GM12891 (cell line): ENCODE results near the gene LRIG1.

Source experiments
- PAX5 ChIP-seq: IDR thresholded peaks from 2 replicates; pipeline ENCODE4 v1.6.1; 2011; ENCODE audit warnings: low read length, moderate library complexity, mild to moderate bottlenecking; ENCODE audit not compliant: insufficient read depth, severe bottlenecking
- POLR2A ChIP-seq: IDR thresholded peaks from 2 replicates; pipeline ENCODE4 v1.6.1; 2011; ENCODE audit warnings: low read depth, low read length, control low read depth
- POLR2AphosphoS5 ChIP-seq: IDR thresholded peaks from 2 replicates; pipeline ENCODE4 v1.6.1; 2011; ENCODE audit warnings: low read depth, low read length, control low read depth
- POU2F2 ChIP-seq: IDR thresholded peaks from 2 replicates; pipeline ENCODE4 v1.6.1; 2011; ENCODE audit warnings: low read depth, mild to moderate bottlenecking, control low read depth, low read length, moderate library complexity
- TAF1 ChIP-seq: IDR thresholded peaks from 2 replicates; pipeline ENCODE4 v1.6.1; 2011; ENCODE audit warnings: low read depth, low read length, control low read depth

DNA sequence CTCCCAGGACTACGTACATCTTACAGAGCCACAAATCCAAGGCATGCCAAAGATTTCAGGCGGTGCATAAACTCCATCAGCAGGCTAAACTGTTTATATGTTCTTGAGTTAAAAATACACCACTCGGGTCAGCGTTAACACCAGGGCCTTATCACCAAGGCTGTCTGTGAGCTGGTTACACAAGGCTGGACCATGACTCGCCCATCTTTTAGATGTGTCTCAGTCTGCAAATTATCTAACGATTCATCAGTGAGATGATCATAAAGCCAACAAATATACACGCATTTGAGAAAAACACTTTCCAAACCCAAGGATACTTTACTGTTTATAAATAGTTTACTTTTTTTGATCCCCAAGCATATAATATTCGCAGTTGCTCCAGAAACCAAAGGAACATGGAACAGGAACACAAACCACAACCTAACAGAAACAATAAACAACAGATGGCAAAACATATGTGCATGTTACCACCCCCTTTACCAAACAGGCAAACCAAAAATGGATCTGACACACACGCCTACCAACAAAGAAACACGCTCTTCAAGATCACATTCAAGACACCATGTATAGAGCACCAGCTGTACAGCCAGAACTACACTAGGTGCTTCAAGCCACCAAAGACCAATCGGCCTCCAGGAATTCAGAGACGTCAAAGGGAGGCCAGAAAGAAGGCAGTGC lies 15.4 kb downstream of the LRIG1 start:
- TF ChIP-seq POLR2A (no peak), PAX5 (no peak), TAF1 (no peak), POLR2AphosphoS5 (no peak), POU2F2 (no peak)
